Uterus (tissue), 4 donors: ENCODE data around the gene C11orf21. TPM values are rescaled to one million over a fixed set of nuclear protein-coding genes. Genes with fewer than 3 reads are reported as not detected.

Experiments used
- DNase-seq, 2 donors: peaks; one replicate each; pipeline ENCODE4 v3.0.0-alpha.2; 2019 to 2020
- H3K27ac ChIP-seq, 2 donors: fragments of 200-600 bp; sonication (generic); 1 replicate in 1 of 2; 2 replicates in 1 of 2; pipeline ENCODE4 v1.5.1; 2016 to 2018
- H3K27me3 ChIP-seq, 2 donors: fragments of 200-600 bp; sonication (generic); one replicate each; pipeline ENCODE4 v1.5.1; 2018 to 2019; ENCODE audit warnings: control low read depth in 1 of 2
- H3K36me3 ChIP-seq, 2 donors: fragments of 200-600 bp; sonication (generic); one replicate each; pipeline ENCODE4 v1.5.1; 2019; ENCODE audit warnings: control low read depth in 1 of 2
- H3K4me1 ChIP-seq, 2 donors: fragments of 200-600 bp; sonication (generic); one replicate each; pipeline ENCODE4 v1.5.1; 2018 to 2019; ENCODE audit warnings: control low read depth in 1 of 2
- H3K4me3 ChIP-seq, 2 donors: fragments of 200-600 bp; sonication (generic); 1 replicate in 1 of 2; 2 replicates in 1 of 2; pipeline ENCODE4 v1.5.1; 2018 to 2019; ENCODE audit warnings: mild to moderate bottlenecking in 1 of 2
- H3K9me3 ChIP-seq, 2 donors: fragments of 200-600 bp; sonication (generic); one replicate each; pipeline ENCODE4 v1.5.1; 2019; ENCODE audit warnings: control low read depth in 1 of 2
- POLR2A ChIP-seq, 2 donors: fragments of 450-650 bp; IDR thresholded peaks; one replicate each; pipeline ENCODE4 v1.6.1; 2016; ENCODE audit warnings: antibody characterized with exemption in 2 of 2, mild to moderate bottlenecking in 1 of 2, moderate library complexity in 1 of 2
- intact Hi-C: fragments of 100-400 bp; cut with DNase I; formaldehyde crosslinking; loops from one replicate; pipeline ENCODE4 v1.15.1; 2023; ENCODE audit warnings: low total_unique reads
- total RNA-seq, 4 donors: library from RNA; depleted of rRNA in 3 of 4; stranded (reverse); fragments of >200 nt in 3 of 4; gene quantifications; one replicate each; pipeline versions ENCODE4 v1.1.0 to v1.2.4, GENCODE V29; 2014 to 2023
- TF ChIP-seq, protein P1 (sequence below), 4 experiments: fragments of 200-600 bp in 2 of 4; fragments of 450-650 bp in 2 of 4; sonication (generic) in 2 of 4; IDR thresholded peaks; one replicate each; pipeline ENCODE4 v1.5.1; 2016 to 2019; ENCODE audit warnings: antibody characterized with exemption in 4 of 4, mild to moderate bottlenecking in 2 of 4, moderate library complexity in 1 of 4
- donor health status: DM: yes; HTN: yes; CAD: no.

Gene C11orf21
- total RNA-seq, 4 donors from 2014 or later: 1.7 to 1.8 TPM; not detected in 2

DNA sequence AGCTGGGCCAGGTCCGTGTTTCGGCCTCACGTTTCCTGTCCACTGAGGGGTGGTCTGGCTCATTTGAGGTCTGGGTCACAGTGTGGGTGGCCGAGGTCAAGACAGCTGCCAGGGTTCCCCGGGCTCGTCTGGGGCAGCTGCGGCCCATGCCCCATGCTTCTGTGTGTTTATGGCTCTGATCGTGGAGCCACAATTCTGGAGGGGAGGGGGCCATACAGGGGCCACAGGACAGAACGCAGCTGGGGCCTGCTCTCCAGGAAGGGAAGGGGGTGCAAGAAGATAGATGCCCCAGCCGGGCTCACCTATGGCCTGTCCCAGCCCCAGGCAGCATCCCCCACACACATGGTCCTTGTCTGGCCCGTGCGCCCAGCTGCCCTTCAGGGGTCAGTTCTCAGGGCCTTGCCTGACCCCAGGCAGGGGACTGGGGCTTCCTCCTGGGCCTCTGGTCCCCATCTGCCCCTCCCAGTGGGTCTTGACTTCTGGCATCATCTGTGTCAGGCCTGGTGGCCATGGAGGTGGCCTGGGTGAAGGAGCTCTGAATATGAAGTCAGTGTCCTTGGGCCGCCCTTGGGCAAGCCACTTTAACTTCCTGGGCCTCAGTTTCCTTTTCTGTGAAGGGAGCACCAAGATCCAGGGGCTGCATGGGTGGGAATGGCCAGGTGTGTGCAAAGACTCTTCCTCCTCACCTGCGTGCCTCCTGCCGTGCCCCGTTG lies 8.5 kb upstream of the C11orf21 start:
- Histone ChIP-seq H3K9me3 (no peaks in the 10 kb centered on the region), H3K27me3 (no peaks in the 10 kb centered on the region), H3K4me3 (no peak overlapping the region), H3K27ac (peak overlapping the region in 1 of 2 donors; percentile 86), H3K4me1 (peaks cover 28 to 37% of the 10 kb centered on the region in 2 donors), H3K36me3 (no peaks in the 10 kb centered on the region)
- no peak for DNase-seq
- TF ChIP-seq, protein P1, sequence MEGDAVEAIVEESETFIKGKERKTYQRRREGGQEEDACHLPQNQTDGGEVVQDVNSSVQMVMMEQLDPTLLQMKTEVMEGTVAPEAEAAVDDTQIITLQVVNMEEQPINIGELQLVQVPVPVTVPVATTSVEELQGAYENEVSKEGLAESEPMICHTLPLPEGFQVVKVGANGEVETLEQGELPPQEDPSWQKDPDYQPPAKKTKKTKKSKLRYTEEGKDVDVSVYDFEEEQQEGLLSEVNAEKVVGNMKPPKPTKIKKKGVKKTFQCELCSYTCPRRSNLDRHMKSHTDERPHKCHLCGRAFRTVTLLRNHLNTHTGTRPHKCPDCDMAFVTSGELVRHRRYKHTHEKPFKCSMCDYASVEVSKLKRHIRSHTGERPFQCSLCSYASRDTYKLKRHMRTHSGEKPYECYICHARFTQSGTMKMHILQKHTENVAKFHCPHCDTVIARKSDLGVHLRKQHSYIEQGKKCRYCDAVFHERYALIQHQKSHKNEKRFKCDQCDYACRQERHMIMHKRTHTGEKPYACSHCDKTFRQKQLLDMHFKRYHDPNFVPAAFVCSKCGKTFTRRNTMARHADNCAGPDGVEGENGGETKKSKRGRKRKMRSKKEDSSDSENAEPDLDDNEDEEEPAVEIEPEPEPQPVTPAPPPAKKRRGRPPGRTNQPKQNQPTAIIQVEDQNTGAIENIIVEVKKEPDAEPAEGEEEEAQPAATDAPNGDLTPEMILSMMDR (IDR thresholded peaks at IDR 0.05): no peak
- TF ChIP-seq POLR2A (IDR thresholded peaks at IDR 0.05): no peak
- intact Hi-C loops: loop anchor here (5.0 kb wide), 1 partner anchor 67 kb away; the partner anchor contains the start of gene CD81

GRCh38 chr11:2309251-2310072 lies 7.7 kb upstream of the C11orf21 start:
- no peak overlapping the region for H3K4me3 ChIP-seq
- peak overlapping the region in 1 of 2 donors; percentile 86 for H3K27ac ChIP-seq
- TF ChIP-seq, protein P1 (IDR thresholded peaks at IDR 0.05): no peak
- no peak for TF ChIP-seq POLR2A (IDR thresholded peaks at IDR 0.05)
- DNase-seq: no peak
- H3K36me3 ChIP-seq: no peaks in the 10 kb centered on the region
- no peaks in the 10 kb centered on the region for H3K9me3 ChIP-seq
- H3K27me3 ChIP-seq: no peaks in the 10 kb centered on the region
- intact Hi-C loops: loop anchor here (5.0 to 10.0 kb wide), 3 partner anchors 68 to 115 kb away; partner anchors contain the start of genes CD81 and TSSC4
- peaks cover 34 to 41% of the 10 kb centered on the region in 2 donors for H3K4me1 ChIP-seq

DNA sequence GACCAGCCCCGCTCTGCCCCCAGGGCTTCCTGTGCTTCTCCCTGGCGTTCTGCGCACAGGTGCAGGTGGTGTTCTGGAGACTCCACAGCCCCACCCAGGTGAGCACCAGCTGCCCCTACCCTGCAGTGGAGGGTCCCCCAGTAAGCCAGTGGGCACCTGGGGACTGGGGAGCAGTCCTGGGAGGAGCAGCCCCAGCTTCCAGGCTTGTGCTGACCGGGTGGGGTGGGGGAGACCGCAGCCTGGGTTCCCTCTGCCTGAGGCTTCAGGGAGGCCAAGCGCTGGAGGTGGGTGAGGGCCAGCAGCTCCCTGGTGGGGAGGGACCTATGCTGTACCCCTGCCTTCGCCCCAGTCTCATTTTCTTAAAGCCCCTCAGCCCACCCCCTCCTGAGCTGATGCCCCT lies 7.0 kb upstream of the C11orf21 start:
- no peaks in the 10 kb centered on the region for H3K9me3 ChIP-seq
- intact Hi-C loops: loop anchor here (5.0 to 10.0 kb wide), 2 partner anchors 94 to 114 kb away; partner anchors contain the start of gene TSSC4
- no peaks in the 10 kb centered on the region for H3K27me3 ChIP-seq
- TF ChIP-seq POLR2A (IDR thresholded peaks at IDR 0.05): no peak
- TF ChIP-seq, protein P1 (IDR thresholded peaks at IDR 0.05): no peak
- DNase-seq: no peak
- peaks cover 29 to 40% of the 10 kb centered on the region in 2 donors for H3K4me1 ChIP-seq
- H3K36me3 ChIP-seq: no peaks in the 10 kb centered on the region
- H3K4me3 ChIP-seq: no peak overlapping the region
- H3K27ac ChIP-seq: peak overlapping the region in 1 of 2 donors; percentile 40

- Histone ChIP-seq H3K4me3 (no peak overlapping the region), H3K9me3 (no peaks in the 10 kb centered on the region), H3K27ac (peak overlapping the region; percentile 87 to 99), H3K4me1 (peaks cover 26 to 36% of the 10 kb centered on the region in 2 donors), H3K27me3 (no peaks in the 10 kb centered on the region), H3K36me3 (no peaks in the 10 kb centered on the region)
- intact Hi-C loops: loop anchor here (5.0 to 10.0 kb wide), 2 partner anchors 95 to 113 kb away; partner anchors contain the start of gene TSSC4
- TF ChIP-seq, protein P1 (IDR thresholded peaks at IDR 0.05): no peak
- TF ChIP-seq POLR2A (IDR thresholded peaks at IDR 0.05): no peak
- no peak for DNase-seq
Observed at GRCh38 chr11:2307501-2308331, 6.0 kb upstream of the C11orf21 start.
